Liver (tissue), 9 donors: ENCODE measurements around the gene TNNC2. TPM values are rescaled to one million over a fixed set of nuclear protein-coding genes. Genes with fewer than 3 reads are reported as not detected.

ENCODE experiments used
- DNase-seq: peaks from one replicate; pipeline ENCODE4 v3.0.0-alpha.2; 2017; ENCODE audit warnings: low spot score
- H3K27ac ChIP-seq, 2 donors: one replicate each; pipeline ENCODE4 v1.7.0; 2013; ENCODE audit warnings: inconsistent platforms in 2 of 2, low read length in 2 of 2, control low read depth in 1 of 2, low read depth in 1 of 2, mild to moderate bottlenecking in 1 of 2
- H3K27me3 ChIP-seq, 4 donors: one replicate each; pipeline versions ENCODE4 v1.6.1 to v1.7.0; 2013; ENCODE audit warnings: low read length in 3 of 4, inconsistent platforms in 1 of 4, mild to moderate bottlenecking in 1 of 4, moderate library complexity in 1 of 4; ENCODE audit not compliant: control insufficient read depth in 4 of 4, insufficient read depth in 4 of 4
- H3K36me3 ChIP-seq, 4 donors: one replicate each; pipeline versions ENCODE4 v1.6.1 to v1.7.0; 2013; ENCODE audit warnings: low read length in 3 of 4, mild to moderate bottlenecking in 3 of 4, low read depth in 1 of 4, moderate library complexity in 1 of 4; ENCODE audit not compliant: control insufficient read depth in 4 of 4, insufficient read depth in 3 of 4
- H3K4me1 ChIP-seq, 4 donors: one replicate each; pipeline versions ENCODE4 v1.6.1 to v1.7.0; 2013; ENCODE audit warnings: low read length in 3 of 4, mild to moderate bottlenecking in 3 of 4, moderate library complexity in 1 of 4; ENCODE audit not compliant: control insufficient read depth in 4 of 4, insufficient read depth in 4 of 4
- H3K4me3 ChIP-seq, 3 donors: one replicate each; pipeline versions ENCODE4 v1.6.1 to v1.7.0; 2013; ENCODE audit warnings: low read length in 3 of 3, control low read depth in 1 of 3, low read depth in 1 of 3, mild to moderate bottlenecking in 1 of 3
- H3K9ac ChIP-seq, 2 donors: one replicate each; pipeline ENCODE4 v1.7.0; 2013; ENCODE audit warnings: low read length in 2 of 2, mild to moderate bottlenecking in 2 of 2, moderate library complexity in 2 of 2, control low read depth in 1 of 2, low read depth in 1 of 2
- H3K9me3 ChIP-seq, 4 donors: one replicate each; pipeline versions ENCODE4 v1.6.1 to v1.7.0; 2013; ENCODE audit warnings: low read length in 3 of 4; ENCODE audit not compliant: control insufficient read depth in 4 of 4
- CTCF ChIP-seq: fragments of 150-350 bp; IDR thresholded peaks from 2 replicates; pipeline ENCODE4 v1.5.1; 2017; ENCODE audit warnings: improper control_type of control experiment, low read depth, low read length; ENCODE audit not compliant: missing input control
- EGR1 ChIP-seq, 2 donors: IDR thresholded peaks; 2 replicates each; pipeline ENCODE4 v1.6.1; 2016 to 2018; ENCODE audit warnings: antibody characterized with exemption in 2 of 2, low read depth in 2 of 2
- FOXA1 ChIP-seq: IDR thresholded peaks from 2 replicates; pipeline ENCODE4 v1.6.1; 2016; ENCODE audit warnings: antibody characterized with exemption
- FOXA2 ChIP-seq: IDR thresholded peaks from 2 replicates; pipeline ENCODE4 v1.6.1; 2016; ENCODE audit warnings: antibody characterized with exemption
- GABPA ChIP-seq, 2 donors: IDR thresholded peaks in 1 of 2; conservative IDR thresholded peaks in 1 of 2; 2 replicates each; pipeline ENCODE4 v1.6.1; 2016; ENCODE audit warnings: antibody characterized with exemption in 2 of 2, mild to moderate bottlenecking in 1 of 2, moderate library complexity in 1 of 2
- HNF4A ChIP-seq, 2 donors: conservative IDR thresholded peaks; 2 replicates each; pipeline ENCODE4 v1.6.1; 2016; ENCODE audit warnings: antibody characterized with exemption in 2 of 2, mild to moderate bottlenecking in 2 of 2
- HNF4G ChIP-seq: IDR thresholded peaks from 2 replicates; pipeline ENCODE4 v1.6.1; 2016; ENCODE audit warnings: antibody characterized with exemption
- JUND ChIP-seq, 2 donors: IDR thresholded peaks; 2 replicates each; pipeline ENCODE4 v1.6.1; 2016; ENCODE audit warnings: antibody characterized with exemption in 2 of 2
- NR2F2 ChIP-seq: IDR thresholded peaks from 2 replicates; pipeline ENCODE4 v1.6.1; 2016; ENCODE audit warnings: antibody characterized with exemption
- RAD21 ChIP-seq, 2 donors: IDR thresholded peaks; 2 replicates each; pipeline ENCODE4 v1.6.1; 2016; ENCODE audit warnings: antibody characterized with exemption in 2 of 2, mild to moderate bottlenecking in 2 of 2
- RXRA ChIP-seq, 2 donors: IDR thresholded peaks; 2 replicates each; pipeline ENCODE4 v1.6.1; 2017 to 2018; ENCODE audit warnings: antibody characterized with exemption in 2 of 2, mild to moderate bottlenecking in 1 of 2
- SP1 ChIP-seq: IDR thresholded peaks from 2 replicates; pipeline ENCODE4 v1.6.1; 2018; ENCODE audit warnings: antibody characterized with exemption, mild to moderate bottlenecking
- TAF1 ChIP-seq: conservative IDR thresholded peaks from 2 replicates; pipeline ENCODE4 v1.6.1; 2016; ENCODE audit warnings: antibody characterized with exemption, mild to moderate bottlenecking
- YY1 ChIP-seq: IDR thresholded peaks from 2 replicates; pipeline ENCODE4 v1.6.1; 2016; ENCODE audit warnings: antibody characterized with exemption, mild to moderate bottlenecking
- ZBTB33 ChIP-seq: IDR thresholded peaks from 2 replicates; pipeline ENCODE4 v1.6.1; 2016; ENCODE audit warnings: antibody characterized with exemption
- WGBS: extraction: QIAGEN DNeasy Blood & Tissue Kit; methylation state at CpG from one replicate; pipeline ENCODE4 v1.1.7; 2013; 5-methylcytosine and 5-hydroxymethylcytosine counted together
- polyA plus RNA-seq, 2 donors: library from polyadenylated mRNA; stranded (reverse) in 1 of 2; unstranded in 1 of 2; fragments of 200-250 nt in 1 of 2; fragments of >200 nt in 1 of 2; fragmentation: Nextera tagmentation in 1 of 2; extraction: Ambion mirVana in 1 of 2; gene quantifications; one replicate each; pipeline versions ENCODE4 v1.2.1 to v1.2.3, GENCODE V29; 2013 to 2015
- total RNA-seq, 2 donors: library from RNA; depleted of rRNA; stranded (reverse); fragments of >200 nt; gene quantifications; one replicate each; pipeline ENCODE4 v1.2.3, GENCODE V29; 2014
- TF ChIP-seq, protein P1 (sequence below): IDR thresholded peaks from 2 replicates; pipeline ENCODE4 v1.6.1; 2016; ENCODE audit warnings: antibody characterized with exemption, mild to moderate bottlenecking
- TF ChIP-seq, protein P2 (sequence below): IDR thresholded peaks from 2 replicates; pipeline ENCODE4 v1.6.1; 2016; ENCODE audit warnings: antibody characterized with exemption
- TF ChIP-seq, protein P3 (sequence below): IDR thresholded peaks from 2 replicates; pipeline ENCODE4 v1.6.1; 2016; ENCODE audit warnings: antibody characterized with exemption
- donor health status: healthy.
- donor health status: healthy.
- donor health status: healthy.
- donor health status: healthy.
- donor health status: healthy.

Gene TNNC2
- total and polyA plus RNA-seq, 4 donors = 0.12 to 0.33 (median 0.31) TPM; not detected in 1

GRCh38 chr20:45796337-45797065, 30.6 kb downstream of the TNNC2 start:
- TF ChIP-seq CTCF (no peak), SP1 (no peak), EGR1 (IDR thresholded peaks at IDR 0.05; ENCODE audit: low read depth in 2 of 2) (no peak), YY1 (no peak), ZBTB33 (no peak), RAD21 (IDR thresholded peaks at IDR 0.05) (no peak), HNF4G (no peak), FOXA1 (no peak), GABPA (IDR thresholded peaks at IDR 0.05 in 1 of 2, conservative IDR thresholded peaks at IDR 0.05 in 1 of 2) (no peak), RXRA (IDR thresholded peaks at IDR 0.05) (no peak), FOXA2 (no peak), JUND (IDR thresholded peaks at IDR 0.05) (no peak), NR2F2 (no peak), HNF4A (conservative IDR thresholded peaks at IDR 0.05) (no peak), TAF1 (no peak)
- TF ChIP-seq, protein P1, sequence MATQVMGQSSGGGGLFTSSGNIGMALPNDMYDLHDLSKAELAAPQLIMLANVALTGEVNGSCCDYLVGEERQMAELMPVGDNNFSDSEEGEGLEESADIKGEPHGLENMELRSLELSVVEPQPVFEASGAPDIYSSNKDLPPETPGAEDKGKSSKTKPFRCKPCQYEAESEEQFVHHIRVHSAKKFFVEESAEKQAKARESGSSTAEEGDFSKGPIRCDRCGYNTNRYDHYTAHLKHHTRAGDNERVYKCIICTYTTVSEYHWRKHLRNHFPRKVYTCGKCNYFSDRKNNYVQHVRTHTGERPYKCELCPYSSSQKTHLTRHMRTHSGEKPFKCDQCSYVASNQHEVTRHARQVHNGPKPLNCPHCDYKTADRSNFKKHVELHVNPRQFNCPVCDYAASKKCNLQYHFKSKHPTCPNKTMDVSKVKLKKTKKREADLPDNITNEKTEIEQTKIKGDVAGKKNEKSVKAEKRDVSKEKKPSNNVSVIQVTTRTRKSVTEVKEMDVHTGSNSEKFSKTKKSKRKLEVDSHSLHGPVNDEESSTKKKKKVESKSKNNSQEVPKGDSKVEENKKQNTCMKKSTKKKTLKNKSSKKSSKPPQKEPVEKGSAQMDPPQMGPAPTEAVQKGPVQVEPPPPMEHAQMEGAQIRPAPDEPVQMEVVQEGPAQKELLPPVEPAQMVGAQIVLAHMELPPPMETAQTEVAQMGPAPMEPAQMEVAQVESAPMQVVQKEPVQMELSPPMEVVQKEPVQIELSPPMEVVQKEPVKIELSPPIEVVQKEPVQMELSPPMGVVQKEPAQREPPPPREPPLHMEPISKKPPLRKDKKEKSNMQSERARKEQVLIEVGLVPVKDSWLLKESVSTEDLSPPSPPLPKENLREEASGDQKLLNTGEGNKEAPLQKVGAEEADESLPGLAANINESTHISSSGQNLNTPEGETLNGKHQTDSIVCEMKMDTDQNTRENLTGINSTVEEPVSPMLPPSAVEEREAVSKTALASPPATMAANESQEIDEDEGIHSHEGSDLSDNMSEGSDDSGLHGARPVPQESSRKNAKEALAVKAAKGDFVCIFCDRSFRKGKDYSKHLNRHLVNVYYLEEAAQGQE = no peak
- TF ChIP-seq, protein P2, sequence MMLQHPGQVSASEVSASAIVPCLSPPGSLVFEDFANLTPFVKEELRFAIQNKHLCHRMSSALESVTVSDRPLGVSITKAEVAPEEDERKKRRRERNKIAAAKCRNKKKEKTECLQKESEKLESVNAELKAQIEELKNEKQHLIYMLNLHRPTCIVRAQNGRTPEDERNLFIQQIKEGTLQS = no peak
- TF ChIP-seq, protein P3, sequence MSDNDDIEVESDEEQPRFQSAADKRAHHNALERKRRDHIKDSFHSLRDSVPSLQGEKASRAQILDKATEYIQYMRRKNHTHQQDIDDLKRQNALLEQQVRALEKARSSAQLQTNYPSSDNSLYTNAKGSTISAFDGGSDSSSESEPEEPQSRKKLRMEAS = no peak
- 96% methylated on average over 11 of the region's 11 CpGs for WGBS
- no peak for DNase-seq
- Histone ChIP-seq H3K9ac (no peak overlapping the region), H3K36me3 (peaks cover 0 to 33% (median 29%) of the 10 kb centered on the region in 4 donors), H3K9me3 (no peaks in the 10 kb centered on the region), H3K4me3 (no peak overlapping the region), H3K4me1 (peaks cover 0 to 11% (median 9%) of the 10 kb centered on the region in 4 donors), H3K27ac (no peak overlapping the region), H3K27me3 (no peaks in the 10 kb centered on the region)
